DND-41 (cell line): ENCODE data around the gene NEB.

ENCODE experiments used
- ATAC-seq: fragments of 200-7000 bp; cut with Tn5 transposase; 3 replicates; pipeline ENCODE4 v1.9.1; 2021; ENCODE audit warnings: low read depth; ENCODE audit not compliant: insufficient read depth
- DNase-seq: peaks from one replicate; pipeline ENCODE4 v3.0.0-alpha.2; 2020
- H2AFZ ChIP-seq: 2 replicates; pipeline ENCODE4 v1.6.0; 2012; ENCODE audit warnings: low read depth, low read length
- H3K27ac ChIP-seq: 2 replicates; pipeline ENCODE4 v1.5.1; 2012; ENCODE audit warnings: low read length, inconsistent platforms
- H3K27me3 ChIP-seq: fragments of 200-600 bp; sonication (generic); 2 replicates; pipeline ENCODE4 v1.6.0; 2012; ENCODE audit warnings: low read length, mild to moderate bottlenecking, inconsistent platforms; ENCODE audit not compliant: insufficient read depth, poor library complexity
- H3K36me3 ChIP-seq: 2 replicates; pipeline ENCODE4 v1.5.1; 2012; ENCODE audit warnings: low read length, inconsistent platforms; ENCODE audit not compliant: insufficient read depth
- H3K4me1 ChIP-seq: 2 replicates; pipeline ENCODE4 v1.5.1; 2012; ENCODE audit warnings: mild to moderate bottlenecking, low read length; ENCODE audit not compliant: insufficient read depth
- H3K4me2 ChIP-seq: 2 replicates; pipeline ENCODE4 v1.6.0; 2012; ENCODE audit warnings: mild to moderate bottlenecking, moderate library complexity, low read length, inconsistent platforms; ENCODE audit not compliant: insufficient read depth
- H3K4me3 ChIP-seq, 2 experiments: fragments of 200-600 bp in 1 of 2; shearing (Covaris generic) in 1 of 2; 2 replicates each; pipeline ENCODE4 v1.5.1; 2012 to 2016; ENCODE audit warnings: inconsistent platforms in 2 of 2, low read length in 2 of 2, mild to moderate bottlenecking in 2 of 2, low read depth in 1 of 2, moderate library complexity in 1 of 2
- H3K79me2 ChIP-seq: 2 replicates; pipeline ENCODE4 v1.6.0; 2012; ENCODE audit warnings: low read length, inconsistent platforms; ENCODE audit not compliant: insufficient read depth
- H3K9ac ChIP-seq: 2 replicates; pipeline ENCODE4 v1.6.0; 2012; ENCODE audit warnings: low read depth, mild to moderate bottlenecking, inconsistent platforms, low read length, moderate library complexity
- H3K9me3 ChIP-seq: 2 replicates; pipeline ENCODE4 v1.5.1; 2012; ENCODE audit warnings: low read length, moderate library complexity, mild to moderate bottlenecking, inconsistent platforms; ENCODE audit not compliant: insufficient read depth, severe bottlenecking
- H4K20me1 ChIP-seq: 2 replicates; pipeline ENCODE4 v1.6.0; 2012; ENCODE audit warnings: low read length; ENCODE audit not compliant: insufficient read depth
- EZH2 ChIP-seq: IDR thresholded peaks from 3 replicates; pipeline ENCODE4 v1.6.1; 2012; ENCODE audit warnings: borderline replicate concordance, low read depth, mild to moderate bottlenecking, moderate library complexity, low read length, inconsistent platforms; ENCODE audit not compliant: severe bottlenecking
- TF ChIP-seq, protein P1 (sequence below): IDR thresholded peaks from 2 replicates; pipeline ENCODE4 v1.5.1; 2012; ENCODE audit warnings: borderline replicate concordance, low read length, moderate library complexity, mild to moderate bottlenecking; ENCODE audit not compliant: poor library complexity, severe bottlenecking; ENCODE audit errors: extremely low read depth

NEB gene

GRCh38 chr2:151718247-151718646, 16.0 kb downstream of the NEB start:
- Histone ChIP-seq H4K20me1 (no peaks in the 10 kb centered on the region), H3K9ac (no peak overlapping the region), H3K4me2 (no peak overlapping the region), H3K79me2 (no peaks in the 10 kb centered on the region), H3K36me3 (no peaks in the 10 kb centered on the region), H3K9me3 (no peaks in the 10 kb centered on the region), H3K4me1 (no peaks in the 10 kb centered on the region), H3K27ac (no peak overlapping the region), H3K27me3 (no peaks in the 10 kb centered on the region), H2AFZ (no peak overlapping the region), H3K4me3 (no peak overlapping the region)
- no peak for TF ChIP-seq EZH2
- TF ChIP-seq, protein P1, sequence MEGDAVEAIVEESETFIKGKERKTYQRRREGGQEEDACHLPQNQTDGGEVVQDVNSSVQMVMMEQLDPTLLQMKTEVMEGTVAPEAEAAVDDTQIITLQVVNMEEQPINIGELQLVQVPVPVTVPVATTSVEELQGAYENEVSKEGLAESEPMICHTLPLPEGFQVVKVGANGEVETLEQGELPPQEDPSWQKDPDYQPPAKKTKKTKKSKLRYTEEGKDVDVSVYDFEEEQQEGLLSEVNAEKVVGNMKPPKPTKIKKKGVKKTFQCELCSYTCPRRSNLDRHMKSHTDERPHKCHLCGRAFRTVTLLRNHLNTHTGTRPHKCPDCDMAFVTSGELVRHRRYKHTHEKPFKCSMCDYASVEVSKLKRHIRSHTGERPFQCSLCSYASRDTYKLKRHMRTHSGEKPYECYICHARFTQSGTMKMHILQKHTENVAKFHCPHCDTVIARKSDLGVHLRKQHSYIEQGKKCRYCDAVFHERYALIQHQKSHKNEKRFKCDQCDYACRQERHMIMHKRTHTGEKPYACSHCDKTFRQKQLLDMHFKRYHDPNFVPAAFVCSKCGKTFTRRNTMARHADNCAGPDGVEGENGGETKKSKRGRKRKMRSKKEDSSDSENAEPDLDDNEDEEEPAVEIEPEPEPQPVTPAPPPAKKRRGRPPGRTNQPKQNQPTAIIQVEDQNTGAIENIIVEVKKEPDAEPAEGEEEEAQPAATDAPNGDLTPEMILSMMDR = no peak
- ATAC-seq (no peak), DNase-seq (no peak)

- Histone ChIP-seq H3K27ac (no peak overlapping the region), H3K4me2 (no peak overlapping the region), H3K4me3 (no peak overlapping the region), H3K36me3 (no peaks in the 10 kb centered on the region), H3K79me2 (no peaks in the 10 kb centered on the region), H3K9ac (no peak overlapping the region), H3K4me1 (no peaks in the 10 kb centered on the region), H4K20me1 (no peaks in the 10 kb centered on the region), H3K9me3 (no peaks in the 10 kb centered on the region), H2AFZ (no peak overlapping the region), H3K27me3 (no peaks in the 10 kb centered on the region)
- ATAC-seq (no peak), DNase-seq (no peak)
- TF ChIP-seq EZH2 = no peak
- TF ChIP-seq, protein P1 = no peak
Measured at GRCh38 chr2:151716721-151717120, 17.6 kb downstream of the NEB start.

DNA sequence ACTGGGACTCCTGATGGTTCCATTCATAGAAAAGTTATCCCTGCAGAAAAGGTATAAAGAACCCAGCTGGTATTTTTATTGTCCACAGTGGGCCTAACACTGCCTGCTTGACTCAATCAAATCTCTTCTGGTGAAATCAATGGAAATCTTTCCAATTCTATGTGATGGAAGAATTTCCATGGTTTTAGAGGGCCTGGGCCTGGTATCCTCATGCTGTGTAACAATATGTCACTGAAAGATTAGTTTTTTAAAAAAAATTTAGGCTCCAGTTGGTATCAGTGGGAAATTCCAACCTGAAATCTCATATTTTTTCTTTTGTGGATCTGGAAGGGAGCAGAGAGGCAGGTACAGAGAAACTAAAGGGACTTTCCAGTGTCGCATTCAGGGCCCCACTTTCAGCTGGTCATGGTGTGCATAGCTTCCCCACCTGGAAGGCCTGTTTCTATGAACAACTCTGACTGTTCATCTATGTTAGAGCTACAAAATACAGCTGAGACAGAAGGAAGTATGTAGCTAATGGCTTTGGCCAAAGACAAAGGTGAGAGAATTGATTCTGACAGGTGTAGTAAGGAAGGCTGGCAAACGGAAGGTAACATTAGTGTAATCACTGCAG, 20.9 kb downstream of the NEB start:
- Histone ChIP-seq H3K9ac (no peak overlapping the region), H4K20me1 (no peaks in the 10 kb centered on the region), H3K9me3 (no peaks in the 10 kb centered on the region), H3K79me2 (no peaks in the 10 kb centered on the region), H3K4me2 (no peak overlapping the region), H3K4me1 (no peaks in the 10 kb centered on the region), H2AFZ (no peak overlapping the region), H3K27me3 (no peaks in the 10 kb centered on the region), H3K4me3 (no peak overlapping the region), H3K27ac (no peak overlapping the region), H3K36me3 (no peaks in the 10 kb centered on the region)
- DNase-seq (no peak), ATAC-seq (no peak)
- TF ChIP-seq, protein P1 = no peak
- TF ChIP-seq EZH2 = no peak
